Retinal pigment epithelial cell (primary cell): ENCODE data around the gene CHD5.

Source experiments
- DNase-seq: peaks from one replicate; pipeline ENCODE4 v3.0.0-alpha.2; 2010; ENCODE audit warnings: low read depth
- H3K4me3 ChIP-seq: 2 replicates; pipeline ENCODE4 v1.5.1; 2011; ENCODE audit warnings: mild to moderate bottlenecking, low read length, control low read depth, moderate library complexity
- TF ChIP-seq, protein P1 (sequence below): conservative IDR thresholded peaks from 2 replicates; pipeline ENCODE4 v1.5.1; 2011; ENCODE audit warnings: low read depth, low read length, control low read depth, inconsistent platforms

Gene CHD5

DNA sequence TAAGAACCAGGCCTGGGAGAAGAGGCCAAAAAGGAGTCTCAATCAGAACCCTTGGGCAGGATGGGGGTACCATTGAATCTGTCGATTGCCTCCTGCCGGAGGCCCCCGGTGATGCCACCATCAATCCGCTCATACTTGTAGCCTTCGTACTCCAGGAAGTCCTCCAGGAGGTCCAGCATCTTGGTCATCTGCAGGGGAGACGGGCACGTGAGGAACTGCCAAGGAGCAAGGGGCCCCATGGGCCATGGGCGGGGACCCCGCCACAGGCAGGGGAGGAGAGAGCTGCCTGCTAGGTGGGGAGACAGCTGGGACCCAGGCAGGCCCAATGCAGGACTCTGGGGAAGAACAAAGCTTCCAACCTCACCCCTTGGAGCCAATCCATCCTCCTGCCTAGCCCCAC lies 48.6 kb downstream of the CHD5 start:
- TF ChIP-seq, protein P1, sequence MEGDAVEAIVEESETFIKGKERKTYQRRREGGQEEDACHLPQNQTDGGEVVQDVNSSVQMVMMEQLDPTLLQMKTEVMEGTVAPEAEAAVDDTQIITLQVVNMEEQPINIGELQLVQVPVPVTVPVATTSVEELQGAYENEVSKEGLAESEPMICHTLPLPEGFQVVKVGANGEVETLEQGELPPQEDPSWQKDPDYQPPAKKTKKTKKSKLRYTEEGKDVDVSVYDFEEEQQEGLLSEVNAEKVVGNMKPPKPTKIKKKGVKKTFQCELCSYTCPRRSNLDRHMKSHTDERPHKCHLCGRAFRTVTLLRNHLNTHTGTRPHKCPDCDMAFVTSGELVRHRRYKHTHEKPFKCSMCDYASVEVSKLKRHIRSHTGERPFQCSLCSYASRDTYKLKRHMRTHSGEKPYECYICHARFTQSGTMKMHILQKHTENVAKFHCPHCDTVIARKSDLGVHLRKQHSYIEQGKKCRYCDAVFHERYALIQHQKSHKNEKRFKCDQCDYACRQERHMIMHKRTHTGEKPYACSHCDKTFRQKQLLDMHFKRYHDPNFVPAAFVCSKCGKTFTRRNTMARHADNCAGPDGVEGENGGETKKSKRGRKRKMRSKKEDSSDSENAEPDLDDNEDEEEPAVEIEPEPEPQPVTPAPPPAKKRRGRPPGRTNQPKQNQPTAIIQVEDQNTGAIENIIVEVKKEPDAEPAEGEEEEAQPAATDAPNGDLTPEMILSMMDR = no peak
- no peak overlapping the region for H3K4me3 ChIP-seq
- no peak for DNase-seq

DNA sequence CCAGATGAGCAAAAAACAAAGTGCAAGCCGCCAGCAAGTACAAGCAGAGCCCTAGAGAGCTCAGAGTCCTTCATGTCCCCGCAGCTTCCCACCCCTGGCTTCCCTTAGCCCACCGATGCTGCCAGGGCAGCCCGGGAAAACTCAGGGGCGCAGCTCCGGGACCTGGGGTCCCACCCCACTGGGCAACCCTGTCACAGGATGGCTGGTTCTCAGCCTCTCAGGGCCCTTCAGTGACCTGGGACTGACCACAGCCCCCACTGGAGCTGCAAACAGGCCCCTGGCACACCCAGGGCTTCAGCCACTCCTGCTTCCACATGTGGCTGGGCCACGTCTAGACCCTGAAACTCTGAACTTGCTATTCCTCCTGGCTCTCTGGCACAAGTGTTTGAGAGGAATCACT lies 49.5 kb downstream of the CHD5 start:
- TF ChIP-seq, protein P1 = no peak
- DNase-seq = no peak
- no peak overlapping the region for H3K4me3 ChIP-seq

DNA sequence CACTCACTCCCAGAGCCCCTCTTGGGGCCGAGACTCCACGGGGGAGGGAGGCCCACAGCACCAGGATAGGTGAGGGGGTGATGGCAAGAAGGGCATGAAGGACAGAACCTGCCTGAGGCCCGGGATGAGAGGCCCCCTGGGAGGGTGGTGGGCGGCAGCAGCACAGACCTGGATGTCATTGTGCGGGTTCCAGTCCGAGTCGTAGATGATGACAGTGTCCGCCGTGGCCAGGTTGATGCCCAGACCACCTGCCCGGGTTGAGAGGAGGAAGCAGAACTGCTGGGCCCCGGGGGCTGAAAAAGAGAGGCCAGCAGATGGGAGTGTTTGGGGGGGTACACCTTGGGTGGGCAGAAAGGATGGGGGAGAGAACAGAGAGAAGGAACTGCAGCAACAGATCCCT lies 50.1 kb downstream of the CHD5 start:
- TF ChIP-seq, protein P1 = no peak
- no peak overlapping the region for H3K4me3 ChIP-seq
- DNase-seq = no peak

DNA sequence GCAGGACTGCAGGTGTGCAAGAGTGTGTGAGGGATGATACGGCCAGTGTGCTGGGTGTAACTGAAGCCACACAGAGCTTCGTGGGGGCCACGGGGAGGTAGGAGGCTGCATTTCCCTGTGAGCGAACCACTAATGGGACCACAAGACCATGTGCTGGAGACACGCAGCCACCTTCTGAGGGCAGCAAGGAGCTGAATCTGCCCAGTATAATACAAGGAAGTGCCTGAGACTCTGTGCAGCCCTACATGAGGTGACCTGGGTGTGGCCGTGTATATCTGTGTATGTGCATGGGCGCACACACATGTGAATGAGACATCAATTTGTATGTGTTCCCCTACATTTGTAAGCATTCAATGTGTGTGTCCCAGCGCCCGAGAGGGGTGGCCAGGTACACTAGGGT lies 50.8 kb downstream of the CHD5 start:
- DNase-seq = no peak
- TF ChIP-seq, protein P1 = no peak
- no peak overlapping the region for H3K4me3 ChIP-seq

DNA sequence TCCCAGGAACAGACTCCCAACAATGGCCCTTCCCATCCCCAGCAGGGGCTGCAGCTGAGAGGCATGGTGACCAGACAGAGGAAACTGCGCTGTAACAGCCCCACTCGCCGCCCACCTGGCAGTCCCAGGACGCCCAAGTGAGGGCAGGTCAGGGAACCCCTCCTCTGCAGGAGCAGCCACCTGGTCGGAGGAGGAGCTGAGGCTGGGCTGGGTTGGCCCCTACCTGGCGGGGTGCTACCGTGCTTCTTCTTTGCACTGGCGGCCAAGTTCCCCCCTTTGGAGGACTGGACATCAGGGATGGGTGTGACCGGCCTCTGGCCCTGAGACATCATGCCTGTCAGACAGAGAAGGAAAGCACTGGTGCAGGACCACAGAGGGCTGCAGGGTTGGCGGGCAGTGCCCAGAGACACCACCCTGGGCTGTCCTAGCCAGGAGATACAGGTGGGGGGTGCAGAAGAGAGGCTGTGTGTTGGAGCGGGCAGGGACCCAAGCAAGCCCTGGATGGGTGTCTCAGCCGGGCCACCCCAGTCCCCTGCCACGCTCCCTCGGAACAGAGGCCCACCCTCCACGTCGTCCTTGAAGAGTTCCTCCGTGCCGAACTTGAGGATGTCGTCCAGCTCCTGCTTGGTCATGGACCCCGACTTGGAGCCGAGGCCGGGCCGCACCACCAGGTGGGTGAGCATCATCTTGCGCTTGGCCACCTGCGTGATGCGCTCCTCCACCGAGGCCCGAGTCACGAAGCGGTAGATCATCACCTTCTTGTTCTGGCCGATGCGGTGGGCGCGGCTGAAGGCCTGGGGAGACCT lies 51.6 kb downstream of the CHD5 start:
- no peak overlapping the region for H3K4me3 ChIP-seq
- no peak for DNase-seq
- TF ChIP-seq, protein P1 = no peak

DNA sequence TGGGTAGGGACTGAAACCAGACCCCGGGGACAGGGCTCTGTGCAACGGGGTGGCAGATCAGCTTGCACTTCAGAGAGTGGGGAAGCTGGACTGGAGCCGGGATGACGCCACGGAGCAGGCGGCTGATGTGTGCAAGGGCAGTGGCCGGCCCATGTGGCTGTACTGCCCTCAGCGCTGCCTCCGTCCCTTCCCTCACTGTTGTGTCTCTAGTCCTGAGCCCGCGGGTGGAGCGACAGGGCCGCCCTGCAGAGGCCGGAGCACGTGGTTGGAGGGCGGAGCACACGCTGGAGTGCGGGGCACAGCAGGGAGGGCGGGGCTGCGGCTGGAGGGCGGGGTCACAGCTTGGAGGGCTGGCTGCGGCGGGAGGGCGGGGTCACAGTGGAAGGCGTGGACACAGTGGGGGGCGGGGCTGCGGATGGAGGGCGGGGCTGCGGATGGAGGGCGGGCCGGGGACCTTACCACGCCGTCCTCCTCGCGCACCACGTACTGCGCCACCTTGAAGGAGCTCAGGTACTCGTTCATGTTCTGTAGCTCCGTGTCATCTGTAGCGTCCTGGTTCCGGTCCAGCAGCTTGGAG lies 52.4 kb downstream of the CHD5 start:
- peak; percentile 12 for DNase-seq
- TF ChIP-seq, protein P1 = no peak
- no peak overlapping the region for H3K4me3 ChIP-seq

DNA sequence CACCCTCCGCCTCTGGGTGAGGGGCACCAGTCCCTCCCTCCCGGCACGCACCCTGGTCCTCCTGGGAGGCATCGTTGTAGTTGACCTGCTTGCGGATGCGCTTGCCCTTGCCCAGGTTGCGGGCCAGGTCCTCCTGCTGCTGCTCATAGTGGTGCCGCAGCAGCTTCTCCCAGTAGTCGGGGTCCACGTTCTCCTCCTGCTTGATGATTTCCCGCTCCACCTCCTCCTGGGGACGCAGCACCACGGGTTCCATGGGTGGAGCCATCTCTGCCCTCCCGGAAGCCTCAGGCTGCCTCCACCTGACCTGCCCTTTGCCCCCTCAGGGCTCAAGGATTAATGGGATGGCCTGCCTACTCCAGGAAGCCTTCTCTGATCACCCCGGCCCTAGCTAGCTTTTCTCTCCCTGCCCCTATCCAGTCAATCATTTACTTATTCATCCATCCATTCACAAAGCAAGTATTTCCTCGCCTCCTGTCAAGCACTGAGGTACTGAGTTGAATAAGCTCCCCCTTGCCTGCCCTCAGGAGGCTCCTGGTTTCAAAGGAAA lies 53.5 kb downstream of the CHD5 start:
- H3K4me3 ChIP-seq = no peak overlapping the region
- DNase-seq = no peak
- TF ChIP-seq, protein P1 = no peak
